HFF-Myc (cell line): Measurements from ENCODE around the gene FAM3B.

Source experiments
- DNase-seq: peaks from one replicate; pipeline ENCODE4 v3.0.0-alpha.2; 2011; ENCODE audit warnings: low read depth; ENCODE audit errors: extremely low read depth
- H3K4me3 ChIP-seq: replicated peaks from 2 replicates; pipeline ENCODE4 v1.5.1; 2011; ENCODE audit warnings: low read depth, mild to moderate bottlenecking, control low read depth, low read length
- CTCF ChIP-seq: IDR thresholded peaks from 2 replicates; pipeline ENCODE4 v1.5.1; 2012; ENCODE audit warnings: mild to moderate bottlenecking, low read depth, low read length, control low read depth; ENCODE audit errors: missing control alignments

The FAM3B gene

GRCh38 chr21:41374177-41374712 is 57.6 kb downstream of the FAM3B start:
- no peak for DNase-seq
- H3K4me3 ChIP-seq = no peak overlapping the region
- no peak for TF ChIP-seq CTCF

GRCh38 chr21:41374867-41375533 is 58.4 kb downstream of the FAM3B start:
- no peak overlapping the region for H3K4me3 ChIP-seq
- DNase-seq = no peak
- no peak for TF ChIP-seq CTCF

GRCh38 chr21:41375875-41376274 is 59.3 kb downstream of the FAM3B start:
- no peak for DNase-seq
- TF ChIP-seq CTCF = no peak
- no peak overlapping the region for H3K4me3 ChIP-seq

GRCh38 chr21:41377715-41378114 is 61.1 kb downstream of the FAM3B start:
- H3K4me3 ChIP-seq = no peak overlapping the region
- no peak for TF ChIP-seq CTCF
- no peak for DNase-seq

GRCh38 chr21:41378849-41379248 is 62.2 kb downstream of the FAM3B start:
- TF ChIP-seq CTCF = no peak
- DNase-seq = no peak
- H3K4me3 ChIP-seq = no peak overlapping the region

GRCh38 chr21:41379901-41380300 is 63.3 kb downstream of the FAM3B start:
- DNase-seq = no peak
- no peak overlapping the region for H3K4me3 ChIP-seq
- TF ChIP-seq CTCF = no peak

- DNase-seq = no peak
- no peak for TF ChIP-seq CTCF
Observed at GRCh38 chr21:41381731-41382130, 65.1 kb downstream of the FAM3B start.

More at GRCh38 chr21:41381731-41382130, 65.1 kb downstream of the FAM3B start:
- no peak overlapping the region for H3K4me3 ChIP-seq
